ENCODE results near the gene CABLES1. TPM values are rescaled to one million over a fixed set of nuclear protein-coding genes. Genes with fewer than 3 reads are reported as not detected.
"Not testable (repeated sequence)": the region's sequence is repeated elsewhere in the genome, so short reads cannot be mapped to it uniquely, and the experiment has no call there.

The CABLES1 gene
- 2.2 and 2.3 TPM in 2 replicates for total RNA-seq
- long read RNA-seq, partial matches to known transcripts = 1 of 1 reads
- long read RNA-seq, other reads (novel, unspliced or antisense) = 0 of 1 reads

DNA sequence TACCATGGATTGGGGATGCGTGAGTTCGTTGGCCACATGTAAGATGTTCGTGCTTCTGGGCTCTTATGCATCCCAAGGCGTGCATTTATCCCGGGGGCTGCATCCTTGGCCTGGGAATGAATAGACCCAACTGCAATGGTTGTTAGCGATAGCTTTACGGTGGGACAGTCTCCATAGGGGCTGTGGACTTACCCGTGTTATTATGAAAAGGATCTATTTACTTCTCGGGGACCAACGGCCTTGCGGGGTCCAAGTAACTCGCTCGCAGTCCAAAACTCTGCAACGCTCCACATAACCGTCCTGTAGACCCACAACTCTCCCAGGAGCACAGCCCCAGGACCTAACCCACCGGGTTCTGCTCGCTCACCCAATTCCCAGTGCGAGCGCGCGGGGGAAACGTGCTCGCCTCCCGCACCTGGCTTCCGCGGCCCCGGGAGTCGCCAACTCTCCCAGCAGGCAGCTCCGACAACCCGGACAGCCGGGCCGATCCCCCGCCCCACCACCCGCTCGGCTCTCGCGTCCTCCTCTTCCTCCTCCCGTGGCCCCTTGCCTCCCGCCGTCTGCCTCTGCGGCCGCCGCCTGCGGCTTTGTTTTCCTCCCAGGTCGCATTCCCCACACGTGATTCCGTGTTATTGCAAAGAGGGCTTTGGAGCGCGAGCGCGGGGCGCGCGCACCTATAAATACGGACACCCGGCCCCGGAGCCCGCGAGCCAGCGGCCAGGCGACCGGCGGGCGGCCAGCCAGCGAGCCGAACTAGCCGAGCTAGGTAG lies at the start of gene CABLES1:
CABLES1 (plus strand) TSS at position 706 of the 770 bp plus-strand sequence. CDS start 278 bp downstream, outside the sequence.
- Mint-ChIP-seq H3K27me3 (ENCODE audit: low read depth) (peaks cover 69% of the 10 kb centered on the region), H3K4me3 (peak within 1 kb of the TSS; percentile 84), H3K4me1 (peaks cover 11% of the 10 kb centered on the region), H3K27ac (ENCODE audit: unreplicated experiment) (no peak within 1 kb of the TSS), H3K9me3 (no peaks in the 10 kb centered on the region), H3K36me3 (ENCODE audit: low read depth) (no peaks in the 10 kb centered on the region)
- peak; percentile 43 for DNase-seq (ENCODE audit: low read depth, low spot score)
- no peak for TF ChIP-seq CTCF (conservative IDR thresholded peaks at IDR 0.05)

DNA sequence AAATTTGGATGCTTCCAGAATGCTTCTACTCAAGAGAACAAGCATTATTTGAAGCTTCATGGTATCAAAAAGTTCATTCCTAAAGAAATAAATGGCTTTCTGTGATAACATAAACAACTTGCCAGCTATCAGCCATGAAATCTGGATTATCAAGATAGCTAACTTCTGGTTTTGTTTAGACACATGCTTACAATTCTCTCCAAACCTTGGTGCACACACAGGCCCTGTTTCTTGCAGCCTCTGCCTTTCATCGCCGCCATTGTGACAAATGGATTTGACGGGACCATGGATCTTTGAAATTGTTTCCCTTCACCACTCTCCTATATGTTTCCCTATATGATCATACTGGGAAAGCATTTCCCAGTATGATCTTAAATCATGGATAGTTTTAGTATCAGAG lies 47.9 kb upstream of the CABLES1 start:
- H3K27ac Mint-ChIP-seq (ENCODE audit: unreplicated experiment) = no peak overlapping the region
- no peak for DNase-seq (ENCODE audit: low read depth, low spot score)
- no peak overlapping the region for H3K4me3 Mint-ChIP-seq
- no peaks in the 10 kb centered on the region for H3K9me3 Mint-ChIP-seq
- TF ChIP-seq CTCF (conservative IDR thresholded peaks at IDR 0.05) = no peak
- peaks cover 52% of the 10 kb centered on the region for H3K27me3 Mint-ChIP-seq (ENCODE audit: low read depth)
- H3K36me3 Mint-ChIP-seq (ENCODE audit: low read depth) = no peaks in the 10 kb centered on the region
- H3K4me1 Mint-ChIP-seq = no peaks in the 10 kb centered on the region

- no peak for TF ChIP-seq CTCF (conservative IDR thresholded peaks at IDR 0.05)
- H3K4me3 Mint-ChIP-seq = no peak overlapping the region
- no peaks in the 10 kb centered on the region for H3K9me3 Mint-ChIP-seq
- no peaks in the 10 kb centered on the region for H3K4me1 Mint-ChIP-seq
- H3K27ac Mint-ChIP-seq (ENCODE audit: unreplicated experiment) = no peak overlapping the region
- peaks cover 53% of the 10 kb centered on the region for H3K27me3 Mint-ChIP-seq (ENCODE audit: low read depth)
- no peak for DNase-seq (ENCODE audit: low read depth, low spot score)
- H3K36me3 Mint-ChIP-seq (ENCODE audit: low read depth) = no peaks in the 10 kb centered on the region
Observed at GRCh38 chr18:23088310-23088709, 47.0 kb upstream of the CABLES1 start.

DNA sequence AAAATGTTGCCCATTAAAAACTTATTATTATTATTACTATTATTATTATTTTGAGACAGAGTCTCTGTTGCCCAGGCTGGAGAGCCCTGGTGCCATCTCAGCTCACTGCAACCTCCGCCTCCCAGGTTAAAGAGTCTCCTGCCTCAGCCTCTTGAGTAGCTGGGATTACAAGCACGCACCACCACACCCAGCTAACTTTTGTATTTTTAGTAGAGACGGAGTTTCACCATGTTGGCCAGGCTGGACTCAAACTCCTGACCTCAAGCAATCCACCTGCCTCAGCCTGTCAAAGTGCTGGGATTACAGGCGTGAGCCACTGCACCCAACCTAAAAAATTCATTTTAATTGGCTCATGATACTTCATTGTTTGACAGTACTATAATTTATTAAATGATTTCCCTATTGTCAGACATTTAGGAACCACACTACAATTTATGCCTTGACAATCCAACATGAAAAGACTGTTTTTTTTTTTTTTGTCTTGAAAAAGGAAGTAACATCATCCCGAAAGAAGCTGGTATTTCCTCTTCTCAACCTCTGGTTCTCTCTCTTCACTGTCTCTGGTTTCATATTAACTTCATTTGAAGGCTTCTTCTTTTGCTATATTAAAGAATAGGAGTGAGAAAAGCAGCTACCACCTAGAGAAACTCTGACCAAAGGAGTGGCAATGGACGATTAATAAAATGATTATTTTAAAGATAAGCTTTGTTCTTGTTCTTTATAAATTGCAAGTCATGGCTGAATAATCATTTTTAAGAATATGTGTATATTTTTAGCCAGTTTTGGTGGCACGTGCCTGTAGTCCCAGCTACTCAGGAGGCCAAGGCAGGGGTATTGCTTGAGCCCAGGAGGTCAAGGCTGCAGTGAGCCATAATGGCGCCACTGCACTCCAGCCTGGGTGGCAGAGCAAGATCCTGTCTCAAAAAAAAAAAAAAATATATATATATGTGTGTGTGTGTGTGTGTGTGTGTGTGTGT lies 44.0 kb upstream of the CABLES1 start:
- not testable (repeated sequence) for DNase-seq (ENCODE audit: low read depth, low spot score); H3K36me3 Mint-ChIP-seq (ENCODE audit: low read depth); H3K9me3 Mint-ChIP-seq; H3K4me3 Mint-ChIP-seq; H3K27ac Mint-ChIP-seq (ENCODE audit: unreplicated experiment)
- peaks cover 62% of the 10 kb centered on the region for H3K27me3 Mint-ChIP-seq (ENCODE audit: low read depth)
- peaks cover 13% of the 10 kb centered on the region for H3K4me1 Mint-ChIP-seq

DNA sequence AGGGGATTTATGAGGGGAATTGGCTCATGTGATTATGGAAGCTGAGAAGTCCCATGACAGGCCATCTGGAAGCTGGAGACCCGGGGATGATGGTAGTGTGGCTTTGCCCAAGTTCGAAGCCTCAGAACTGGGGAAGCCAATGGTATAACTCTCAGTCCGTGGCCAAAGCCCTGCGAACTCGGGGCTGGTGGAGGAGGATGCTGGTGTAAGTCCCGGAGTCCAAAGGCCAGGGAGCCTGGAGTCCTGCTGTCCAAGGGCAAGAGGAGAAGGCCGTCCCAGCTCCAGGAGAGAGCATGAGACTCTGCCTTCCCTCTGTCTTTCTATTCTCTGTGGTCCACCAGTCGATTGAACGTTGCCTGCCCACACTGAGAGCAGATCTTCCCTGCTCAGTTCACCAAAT lies 43.2 kb upstream of the CABLES1 start:
- H3K4me3 Mint-ChIP-seq = no peak overlapping the region
- DNase-seq (ENCODE audit: low read depth, low spot score) = no peak
- no peak overlapping the region for H3K27ac Mint-ChIP-seq (ENCODE audit: unreplicated experiment)
- H3K36me3 Mint-ChIP-seq (ENCODE audit: low read depth) = no peaks in the 10 kb centered on the region
- no peak for TF ChIP-seq CTCF (conservative IDR thresholded peaks at IDR 0.05)
- peaks cover 62% of the 10 kb centered on the region for H3K27me3 Mint-ChIP-seq (ENCODE audit: low read depth)
- H3K9me3 Mint-ChIP-seq = no peaks in the 10 kb centered on the region
- H3K4me1 Mint-ChIP-seq = peaks cover 13% of the 10 kb centered on the region

DNA sequence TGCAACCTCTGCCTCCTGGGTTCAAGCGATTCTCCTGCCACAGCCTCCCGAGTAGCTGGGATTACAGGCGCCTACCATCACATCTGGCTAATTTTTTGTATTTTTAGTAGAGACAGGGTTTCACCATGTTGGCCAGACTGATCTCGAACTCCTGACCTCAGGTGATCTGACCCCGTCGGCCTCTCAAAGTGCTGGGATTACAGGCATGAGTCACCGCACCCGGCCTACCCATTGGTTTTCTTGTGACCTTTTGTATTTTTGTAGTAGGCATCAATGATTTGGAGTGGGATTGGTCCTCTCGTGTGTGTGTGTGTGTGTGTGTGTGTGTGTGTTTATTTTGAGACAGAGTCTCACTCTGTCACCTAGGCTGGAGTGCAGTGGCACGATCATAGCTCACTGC lies 42.2 kb upstream of the CABLES1 start:
- Mint-ChIP-seq H3K4me1 (peaks cover 13% of the 10 kb centered on the region), H3K27me3 (ENCODE audit: low read depth) (peaks cover 56% of the 10 kb centered on the region)
- not testable (repeated sequence) for H3K9me3 Mint-ChIP-seq; H3K4me3 Mint-ChIP-seq; H3K36me3 Mint-ChIP-seq (ENCODE audit: low read depth); DNase-seq (ENCODE audit: low read depth, low spot score); H3K27ac Mint-ChIP-seq (ENCODE audit: unreplicated experiment)

Measured in neural crest cell (in vitro differentiated cells).